ENCODE data around the gene MYCBP. TPM values are rescaled to one million over a fixed set of nuclear protein-coding genes. Genes with fewer than 3 reads are reported as not detected.

The MYCBP gene
- total and polyA plus RNA-seq, 4 donors: 7.8 to 21.2 (median 10.3) TPM

DNA sequence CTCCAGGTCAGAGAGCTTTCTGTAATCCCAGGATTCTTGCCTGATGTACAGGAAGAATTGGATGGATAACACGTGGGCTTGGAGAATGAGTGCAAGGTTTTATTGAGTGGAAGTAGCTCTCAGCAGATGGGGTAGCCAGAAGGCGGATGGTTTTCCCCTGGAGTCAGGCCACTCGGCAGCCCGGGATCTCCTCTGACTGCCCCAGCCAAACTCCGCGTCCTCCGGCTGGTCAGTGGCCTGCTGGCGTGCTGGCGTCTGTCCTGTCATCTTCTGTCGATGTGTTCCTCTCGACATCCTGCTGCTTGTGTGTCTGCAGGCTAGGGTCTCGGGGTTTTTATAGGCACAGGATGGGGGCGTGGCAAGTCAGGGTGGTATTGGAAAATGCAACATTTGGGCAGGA lies 35.7 kb upstream of the MYCBP start:
- no peak overlapping the region for H3K27ac ChIP-seq (ENCODE audit: low read depth in 1 of 2, low read length in 2 of 2)
- H3K4me1 ChIP-seq (ENCODE audit: control insufficient read depth in 4 of 4, insufficient read depth in 4 of 4, low read length in 3 of 4): peaks cover 0 to 3% (median 0%) of the 10 kb centered on the region in 4 donors
- no peaks in the 10 kb centered on the region for H3K36me3 ChIP-seq (ENCODE audit: control insufficient read depth in 4 of 4, insufficient read depth in 3 of 4, low read depth in 1 of 4, low read length in 3 of 4)
- no peaks in the 10 kb centered on the region for H3K27me3 ChIP-seq (ENCODE audit: control insufficient read depth in 4 of 4, insufficient read depth in 4 of 4, low read length in 3 of 4)
- DNase-seq (ENCODE audit: low spot score): no peak
- 95% methylated on average over 13 of the region's 13 CpGs for WGBS
- peaks cover 0 to 2% (median 0%) of the 10 kb centered on the region in 4 donors for H3K9me3 ChIP-seq (ENCODE audit: control insufficient read depth in 4 of 4, low read length in 3 of 4)
- H3K9ac ChIP-seq (ENCODE audit: low read depth in 1 of 2, low read length in 2 of 2): no peak overlapping the region
- no peak overlapping the region for H3K4me3 ChIP-seq (ENCODE audit: low read depth in 1 of 3, low read length in 3 of 3)
- TF ChIP-seq, protein P1, sequence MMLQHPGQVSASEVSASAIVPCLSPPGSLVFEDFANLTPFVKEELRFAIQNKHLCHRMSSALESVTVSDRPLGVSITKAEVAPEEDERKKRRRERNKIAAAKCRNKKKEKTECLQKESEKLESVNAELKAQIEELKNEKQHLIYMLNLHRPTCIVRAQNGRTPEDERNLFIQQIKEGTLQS (IDR thresholded peaks at IDR 0.05): no peak
- no peak for TF ChIP-seq RXRA (IDR thresholded peaks at IDR 0.05)
- TF ChIP-seq, protein P2, sequence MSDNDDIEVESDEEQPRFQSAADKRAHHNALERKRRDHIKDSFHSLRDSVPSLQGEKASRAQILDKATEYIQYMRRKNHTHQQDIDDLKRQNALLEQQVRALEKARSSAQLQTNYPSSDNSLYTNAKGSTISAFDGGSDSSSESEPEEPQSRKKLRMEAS (IDR thresholded peaks at IDR 0.05): no peak
- no peak for TF ChIP-seq HNF4A (conservative IDR thresholded peaks at IDR 0.05)
- no peak for TF ChIP-seq HNF4G (IDR thresholded peaks at IDR 0.05)
- TF ChIP-seq GABPA (IDR thresholded peaks at IDR 0.05 in 1 of 2, conservative IDR thresholded peaks at IDR 0.05 in 1 of 2): no peak
- TF ChIP-seq EGR1 (IDR thresholded peaks at IDR 0.05; ENCODE audit: low read depth in 2 of 2): no peak
- TF ChIP-seq, protein P3, sequence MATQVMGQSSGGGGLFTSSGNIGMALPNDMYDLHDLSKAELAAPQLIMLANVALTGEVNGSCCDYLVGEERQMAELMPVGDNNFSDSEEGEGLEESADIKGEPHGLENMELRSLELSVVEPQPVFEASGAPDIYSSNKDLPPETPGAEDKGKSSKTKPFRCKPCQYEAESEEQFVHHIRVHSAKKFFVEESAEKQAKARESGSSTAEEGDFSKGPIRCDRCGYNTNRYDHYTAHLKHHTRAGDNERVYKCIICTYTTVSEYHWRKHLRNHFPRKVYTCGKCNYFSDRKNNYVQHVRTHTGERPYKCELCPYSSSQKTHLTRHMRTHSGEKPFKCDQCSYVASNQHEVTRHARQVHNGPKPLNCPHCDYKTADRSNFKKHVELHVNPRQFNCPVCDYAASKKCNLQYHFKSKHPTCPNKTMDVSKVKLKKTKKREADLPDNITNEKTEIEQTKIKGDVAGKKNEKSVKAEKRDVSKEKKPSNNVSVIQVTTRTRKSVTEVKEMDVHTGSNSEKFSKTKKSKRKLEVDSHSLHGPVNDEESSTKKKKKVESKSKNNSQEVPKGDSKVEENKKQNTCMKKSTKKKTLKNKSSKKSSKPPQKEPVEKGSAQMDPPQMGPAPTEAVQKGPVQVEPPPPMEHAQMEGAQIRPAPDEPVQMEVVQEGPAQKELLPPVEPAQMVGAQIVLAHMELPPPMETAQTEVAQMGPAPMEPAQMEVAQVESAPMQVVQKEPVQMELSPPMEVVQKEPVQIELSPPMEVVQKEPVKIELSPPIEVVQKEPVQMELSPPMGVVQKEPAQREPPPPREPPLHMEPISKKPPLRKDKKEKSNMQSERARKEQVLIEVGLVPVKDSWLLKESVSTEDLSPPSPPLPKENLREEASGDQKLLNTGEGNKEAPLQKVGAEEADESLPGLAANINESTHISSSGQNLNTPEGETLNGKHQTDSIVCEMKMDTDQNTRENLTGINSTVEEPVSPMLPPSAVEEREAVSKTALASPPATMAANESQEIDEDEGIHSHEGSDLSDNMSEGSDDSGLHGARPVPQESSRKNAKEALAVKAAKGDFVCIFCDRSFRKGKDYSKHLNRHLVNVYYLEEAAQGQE (IDR thresholded peaks at IDR 0.05): no peak
- TF ChIP-seq FOXA1 (IDR thresholded peaks at IDR 0.05): no peak
- no peak for TF ChIP-seq YY1 (IDR thresholded peaks at IDR 0.05)
- no peak for TF ChIP-seq SP1 (IDR thresholded peaks at IDR 0.05)
- no peak for TF ChIP-seq RAD21 (IDR thresholded peaks at IDR 0.05)
- TF ChIP-seq, protein P4, sequence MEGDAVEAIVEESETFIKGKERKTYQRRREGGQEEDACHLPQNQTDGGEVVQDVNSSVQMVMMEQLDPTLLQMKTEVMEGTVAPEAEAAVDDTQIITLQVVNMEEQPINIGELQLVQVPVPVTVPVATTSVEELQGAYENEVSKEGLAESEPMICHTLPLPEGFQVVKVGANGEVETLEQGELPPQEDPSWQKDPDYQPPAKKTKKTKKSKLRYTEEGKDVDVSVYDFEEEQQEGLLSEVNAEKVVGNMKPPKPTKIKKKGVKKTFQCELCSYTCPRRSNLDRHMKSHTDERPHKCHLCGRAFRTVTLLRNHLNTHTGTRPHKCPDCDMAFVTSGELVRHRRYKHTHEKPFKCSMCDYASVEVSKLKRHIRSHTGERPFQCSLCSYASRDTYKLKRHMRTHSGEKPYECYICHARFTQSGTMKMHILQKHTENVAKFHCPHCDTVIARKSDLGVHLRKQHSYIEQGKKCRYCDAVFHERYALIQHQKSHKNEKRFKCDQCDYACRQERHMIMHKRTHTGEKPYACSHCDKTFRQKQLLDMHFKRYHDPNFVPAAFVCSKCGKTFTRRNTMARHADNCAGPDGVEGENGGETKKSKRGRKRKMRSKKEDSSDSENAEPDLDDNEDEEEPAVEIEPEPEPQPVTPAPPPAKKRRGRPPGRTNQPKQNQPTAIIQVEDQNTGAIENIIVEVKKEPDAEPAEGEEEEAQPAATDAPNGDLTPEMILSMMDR (IDR thresholded peaks at IDR 0.05; ENCODE audit: low read depth, low read length, missing input control): no peak
- no peak for TF ChIP-seq TAF1 (conservative IDR thresholded peaks at IDR 0.05)
- TF ChIP-seq, protein P5, sequence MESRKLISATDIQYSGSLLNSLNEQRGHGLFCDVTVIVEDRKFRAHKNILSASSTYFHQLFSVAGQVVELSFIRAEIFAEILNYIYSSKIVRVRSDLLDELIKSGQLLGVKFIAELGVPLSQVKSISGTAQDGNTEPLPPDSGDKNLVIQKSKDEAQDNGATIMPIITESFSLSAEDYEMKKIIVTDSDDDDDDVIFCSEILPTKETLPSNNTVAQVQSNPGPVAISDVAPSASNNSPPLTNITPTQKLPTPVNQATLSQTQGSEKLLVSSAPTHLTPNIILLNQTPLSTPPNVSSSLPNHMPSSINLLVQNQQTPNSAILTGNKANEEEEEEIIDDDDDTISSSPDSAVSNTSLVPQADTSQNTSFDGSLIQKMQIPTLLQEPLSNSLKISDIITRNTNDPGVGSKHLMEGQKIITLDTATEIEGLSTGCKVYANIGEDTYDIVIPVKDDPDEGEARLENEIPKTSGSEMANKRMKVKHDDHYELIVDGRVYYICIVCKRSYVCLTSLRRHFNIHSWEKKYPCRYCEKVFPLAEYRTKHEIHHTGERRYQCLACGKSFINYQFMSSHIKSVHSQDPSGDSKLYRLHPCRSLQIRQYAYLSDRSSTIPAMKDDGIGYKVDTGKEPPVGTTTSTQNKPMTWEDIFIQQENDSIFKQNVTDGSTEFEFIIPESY (IDR thresholded peaks at IDR 0.05): no peak
- no peak for TF ChIP-seq NR2F2 (IDR thresholded peaks at IDR 0.05)
- TF ChIP-seq FOXA2 (IDR thresholded peaks at IDR 0.05): no peak

Measured in liver (tissue), 9 donors.